Neutrophil (primary cell): ENCODE measurements around the gene RIBC2.

ENCODE experiments used
- H3K27ac ChIP-seq: fragments of 200-600 bp; sonication (generic); 2 replicates; pipeline ENCODE4 v1.5.1; 2016; ENCODE audit warnings: mild to moderate bottlenecking, moderate library complexity
- H3K27me3 ChIP-seq: fragments of 200-600 bp; sonication (generic); 2 replicates; pipeline ENCODE4 v1.6.0; 2016; ENCODE audit warnings: mild to moderate bottlenecking
- H3K36me3 ChIP-seq: fragments of 200-600 bp; sonication (generic); 2 replicates; pipeline ENCODE4 v1.5.1; 2017
- H3K4me1 ChIP-seq, 2 experiments: fragments of 200-600 bp in 1 of 2; sonication (generic) in 1 of 2; 1 replicate in 1 of 2; 2 replicates in 1 of 2; pipeline versions ENCODE4 v1.5.1 to v1.6.1; 2013 to 2016; ENCODE audit warnings: low read depth in 1 of 2, low read length in 1 of 2, mild to moderate bottlenecking in 1 of 2, moderate library complexity in 1 of 2; ENCODE audit not compliant: control insufficient read depth in 1 of 2, insufficient read depth in 1 of 2
- H3K4me3 ChIP-seq, 2 experiments: fragments of 200-600 bp in 1 of 2; sonication (generic) in 1 of 2; 1 replicate in 1 of 2; 2 replicates in 1 of 2; pipeline ENCODE4 v1.5.1; 2013 to 2016; ENCODE audit warnings: low read depth in 1 of 2, low read length in 1 of 2, mild to moderate bottlenecking in 1 of 2, moderate library complexity in 1 of 2
- H3K9me3 ChIP-seq: fragments of 200-600 bp; sonication (generic); 2 replicates; pipeline ENCODE4 v1.5.1; 2016
- CTCF ChIP-seq: fragments of 200-600 bp; sonication (generic); IDR thresholded peaks from 2 replicates; pipeline ENCODE4 v1.5.1; 2016; ENCODE audit warnings: antibody characterized with exemption

The RIBC2 gene

GRCh38 chr22:45455621-45456020, 42.1 kb downstream of the RIBC2 start:
- H3K27me3 ChIP-seq, result no peaks in the 10 kb centered on the region
- H3K27ac ChIP-seq, result no peak overlapping the region
- H3K9me3 ChIP-seq, result no peaks in the 10 kb centered on the region
- H3K4me1 ChIP-seq, result no peaks in the 10 kb centered on the region
- no peak for TF ChIP-seq CTCF
- H3K4me3 ChIP-seq, result no peak overlapping the region
- H3K36me3 ChIP-seq, result no peaks in the 10 kb centered on the region

GRCh38 chr22:45456811-45457210, 43.3 kb downstream of the RIBC2 start:
- Histone ChIP-seq H3K4me1 (no peaks in the 10 kb centered on the region), H3K4me3 (no peak overlapping the region), H3K27ac (no peak overlapping the region), H3K27me3 (no peaks in the 10 kb centered on the region), H3K36me3 (no peaks in the 10 kb centered on the region), H3K9me3 (no peaks in the 10 kb centered on the region)
- no peak for TF ChIP-seq CTCF

GRCh38 chr22:45458532-45458931, 45.0 kb downstream of the RIBC2 start:
- no peak for TF ChIP-seq CTCF
- Histone ChIP-seq H3K9me3 (no peaks in the 10 kb centered on the region), H3K4me3 (no peak overlapping the region), H3K4me1 (no peaks in the 10 kb centered on the region), H3K27me3 (no peaks in the 10 kb centered on the region), H3K36me3 (no peaks in the 10 kb centered on the region), H3K27ac (no peak overlapping the region)

- no peaks in the 10 kb centered on the region for H3K9me3 ChIP-seq
- no peaks in the 10 kb centered on the region for H3K4me1 ChIP-seq
- H3K27ac ChIP-seq, result no peak overlapping the region
- no peak overlapping the region for H3K4me3 ChIP-seq
- no peak for TF ChIP-seq CTCF
- H3K27me3 ChIP-seq, result no peaks in the 10 kb centered on the region
- no peaks in the 10 kb centered on the region for H3K36me3 ChIP-seq
These were observed 45.7 kb downstream of the RIBC2 start for GRCh38 chr22:45459235-45459634.

GRCh38 chr22:45460288-45461109, 47.0 kb downstream of the RIBC2 start:
- Histone ChIP-seq H3K27ac (no peak overlapping the region), H3K27me3 (no peaks in the 10 kb centered on the region), H3K4me1 (no peaks in the 10 kb centered on the region), H3K36me3 (no peaks in the 10 kb centered on the region), H3K4me3 (no peak overlapping the region), H3K9me3 (no peaks in the 10 kb centered on the region)
- no peak for TF ChIP-seq CTCF
